ENCODE measurements around the gene TRIML1.
A peak's percentile ranks its signal among the peaks of the same experiment; 100 is the strongest.

Gene TRIML1

DNA sequence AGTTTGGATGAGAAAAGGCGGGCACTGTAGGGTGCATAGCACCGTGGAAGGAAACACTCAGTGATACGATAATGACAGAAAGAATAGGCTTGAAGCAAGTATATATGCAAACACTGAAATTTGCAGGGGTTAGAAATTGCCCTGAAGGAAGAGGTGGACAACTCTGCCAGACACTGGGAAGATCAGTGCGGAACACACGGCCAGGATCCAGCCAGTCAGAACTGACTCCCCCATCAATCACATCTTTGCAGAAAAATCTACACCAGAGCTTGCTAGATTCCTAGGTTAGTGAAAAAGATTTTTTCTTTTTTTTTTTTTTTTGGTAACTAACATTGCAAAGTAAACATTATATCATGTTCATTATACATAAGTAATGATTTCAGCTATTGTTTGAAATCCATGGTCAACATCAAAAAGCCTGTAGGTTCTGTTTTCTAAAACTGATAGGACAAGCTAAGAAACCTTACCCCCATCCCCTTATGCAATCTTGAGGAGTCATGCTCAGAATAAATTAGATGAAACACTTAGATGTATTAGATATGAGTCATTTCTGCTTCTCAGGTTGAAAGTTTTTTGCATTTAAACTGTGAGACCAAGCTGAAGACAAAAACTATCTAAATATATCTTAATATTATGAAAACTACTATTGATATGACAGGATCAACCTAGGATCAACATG is 38.9 kb downstream of the TRIML1 start:
- Histone ChIP-seq H3K4me3 (ENCODE audit: low read depth, low read length) (no peak overlapping the region), H3K27me3 (ENCODE audit: insufficient read depth, low read length) (no peaks in the 10 kb centered on the region), H3K27ac (ENCODE audit: low read depth, low read length) (no peak overlapping the region)

DNA sequence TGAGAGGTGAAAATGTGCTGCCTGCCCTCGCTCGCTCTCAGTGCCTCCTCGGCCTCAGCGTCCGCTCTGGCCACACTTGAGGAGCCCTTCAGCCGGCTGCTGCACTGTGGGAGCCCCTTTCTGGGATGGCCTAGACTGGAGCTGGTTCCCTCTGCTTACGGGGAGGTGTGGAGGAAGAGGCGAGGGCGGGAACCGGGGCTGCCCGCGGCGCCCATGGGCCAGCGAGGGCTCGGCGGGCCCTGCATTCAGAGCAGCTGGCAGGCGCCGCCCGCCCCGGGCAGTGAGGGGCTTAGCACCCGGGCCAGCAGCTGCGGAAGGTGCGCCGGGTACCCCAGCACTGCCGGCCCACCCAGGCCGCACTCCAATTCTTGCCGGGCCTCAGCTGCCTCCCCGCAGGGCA is 39.6 kb downstream of the TRIML1 start:
- Histone ChIP-seq H2AFZ (ENCODE audit: low read length, unreplicated experiment) (no peak overlapping the region), H3K27me3 (ENCODE audit: insufficient read depth, low read length) (no peaks in the 10 kb centered on the region), H3K27ac (ENCODE audit: low read depth, low read length) (no peak overlapping the region), H3K4me3 (ENCODE audit: low read depth, low read length) (no peak overlapping the region), H3K79me2 (ENCODE audit: control insufficient read depth, insufficient read depth, low read length, unreplicated experiment) (no peaks in the 10 kb centered on the region), H3K4me1 (ENCODE audit: control insufficient read depth, insufficient read depth, low read length, unreplicated experiment) (peaks cover 3% of the 10 kb centered on the region), H3K36me3 (ENCODE audit: insufficient read depth, low read length) (no peaks in the 10 kb centered on the region)

More for the DNA sequence above, 38.9 kb downstream of the TRIML1 start:
- H3K36me3 ChIP-seq (ENCODE audit: insufficient read depth, low read length) = no peaks in the 10 kb centered on the region
- H2AFZ ChIP-seq (ENCODE audit: low read length, unreplicated experiment) = no peak overlapping the region
- H3K4me1 ChIP-seq (ENCODE audit: control insufficient read depth, insufficient read depth, low read length, unreplicated experiment) = peaks cover 3% of the 10 kb centered on the region
- H3K79me2 ChIP-seq (ENCODE audit: control insufficient read depth, insufficient read depth, low read length, unreplicated experiment) = no peaks in the 10 kb centered on the region

DNA sequence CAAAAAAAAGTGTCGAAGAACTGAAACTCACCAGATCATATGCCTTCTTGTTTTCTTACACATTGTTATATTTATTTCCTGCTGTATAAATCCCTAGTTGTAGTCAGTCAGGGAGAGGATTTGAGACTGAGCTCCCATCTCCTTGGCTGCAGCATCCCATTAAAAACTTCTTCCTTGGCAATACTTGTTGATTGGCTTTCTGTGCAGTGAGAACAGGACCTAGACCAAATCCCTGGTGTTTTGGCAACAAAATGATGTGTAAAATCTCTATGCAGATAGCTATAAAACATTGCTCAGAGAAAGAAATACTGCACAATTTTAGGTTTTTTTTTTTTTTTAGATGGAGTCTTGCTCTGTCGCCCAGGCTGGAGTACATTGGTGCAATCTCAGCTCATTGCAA is 47.9 kb downstream of the TRIML1 start:
- Histone ChIP-seq H3K27me3 (ENCODE audit: insufficient read depth, low read length) (no peaks in the 10 kb centered on the region), H2AFZ (ENCODE audit: low read length, unreplicated experiment) (no peak overlapping the region)

DNA sequence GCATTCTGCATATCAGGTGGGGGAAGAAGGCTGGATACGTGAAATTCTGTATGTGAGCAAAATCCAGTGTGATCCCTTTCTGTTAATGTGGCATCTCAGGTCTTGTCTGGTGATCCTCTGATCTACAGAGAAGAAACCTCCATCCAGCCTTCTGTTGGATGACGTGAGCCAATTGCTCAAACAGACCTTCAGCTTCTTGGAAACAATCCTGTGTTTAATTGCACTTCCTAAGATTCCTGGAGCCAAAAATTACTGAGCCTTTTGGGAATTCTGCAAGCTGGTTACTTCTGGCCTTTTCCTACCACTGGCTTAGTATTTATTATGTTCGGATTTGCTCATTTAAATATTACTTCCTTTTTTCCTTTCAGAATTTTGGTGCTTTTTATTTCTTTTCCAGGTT is 51.2 kb downstream of the TRIML1 start:
- Histone ChIP-seq H3K36me3 (ENCODE audit: insufficient read depth, low read length) (no peaks in the 10 kb centered on the region), H3K79me2 (ENCODE audit: control insufficient read depth, insufficient read depth, low read length, unreplicated experiment) (no peaks in the 10 kb centered on the region), H2AFZ (ENCODE audit: low read length, unreplicated experiment) (no peak overlapping the region), H3K4me3 (ENCODE audit: low read depth, low read length) (no peak overlapping the region), H3K4me1 (ENCODE audit: control insufficient read depth, insufficient read depth, low read length, unreplicated experiment) (no peaks in the 10 kb centered on the region), H3K27me3 (ENCODE audit: insufficient read depth, low read length) (no peaks in the 10 kb centered on the region), H3K27ac (ENCODE audit: low read depth, low read length) (no peak overlapping the region)

More for the DNA sequence above, 47.9 kb downstream of the TRIML1 start:
- no peak overlapping the region for H3K4me3 ChIP-seq (ENCODE audit: low read depth, low read length)
- H3K27ac ChIP-seq (ENCODE audit: low read depth, low read length) = no peak overlapping the region
- no peaks in the 10 kb centered on the region for H3K36me3 ChIP-seq (ENCODE audit: insufficient read depth, low read length)
- H3K4me1 ChIP-seq (ENCODE audit: control insufficient read depth, insufficient read depth, low read length, unreplicated experiment) = no peaks in the 10 kb centered on the region
- H3K79me2 ChIP-seq (ENCODE audit: control insufficient read depth, insufficient read depth, low read length, unreplicated experiment) = no peaks in the 10 kb centered on the region

GRCh38 chr4:188194421-188194820 is 55.2 kb downstream of the TRIML1 start:
- Histone ChIP-seq H3K27me3 (ENCODE audit: insufficient read depth, low read length) (no peaks in the 10 kb centered on the region), H3K79me2 (ENCODE audit: control insufficient read depth, insufficient read depth, low read length, unreplicated experiment) (no peaks in the 10 kb centered on the region), H3K4me1 (ENCODE audit: control insufficient read depth, insufficient read depth, low read length, unreplicated experiment) (peaks cover 6% of the 10 kb centered on the region), H3K4me3 (ENCODE audit: low read depth, low read length) (no peak overlapping the region), H2AFZ (ENCODE audit: low read length, unreplicated experiment) (no peak overlapping the region), H3K27ac (ENCODE audit: low read depth, low read length) (no peak overlapping the region), H3K36me3 (ENCODE audit: insufficient read depth, low read length) (no peaks in the 10 kb centered on the region)

- Histone ChIP-seq H3K4me3 (ENCODE audit: low read depth, low read length) (no peak overlapping the region), H2AFZ (ENCODE audit: low read length, unreplicated experiment) (no peak overlapping the region), H3K27ac (ENCODE audit: low read depth, low read length) (no peak overlapping the region), H3K27me3 (ENCODE audit: insufficient read depth, low read length) (no peaks in the 10 kb centered on the region), H3K79me2 (ENCODE audit: control insufficient read depth, insufficient read depth, low read length, unreplicated experiment) (no peaks in the 10 kb centered on the region), H3K36me3 (ENCODE audit: insufficient read depth, low read length) (no peaks in the 10 kb centered on the region), H3K4me1 (ENCODE audit: control insufficient read depth, insufficient read depth, low read length, unreplicated experiment) (peaks cover 8% of the 10 kb centered on the region)
Observed at GRCh38 chr4:188195389-188195985, 56.2 kb downstream of the TRIML1 start.

DNA sequence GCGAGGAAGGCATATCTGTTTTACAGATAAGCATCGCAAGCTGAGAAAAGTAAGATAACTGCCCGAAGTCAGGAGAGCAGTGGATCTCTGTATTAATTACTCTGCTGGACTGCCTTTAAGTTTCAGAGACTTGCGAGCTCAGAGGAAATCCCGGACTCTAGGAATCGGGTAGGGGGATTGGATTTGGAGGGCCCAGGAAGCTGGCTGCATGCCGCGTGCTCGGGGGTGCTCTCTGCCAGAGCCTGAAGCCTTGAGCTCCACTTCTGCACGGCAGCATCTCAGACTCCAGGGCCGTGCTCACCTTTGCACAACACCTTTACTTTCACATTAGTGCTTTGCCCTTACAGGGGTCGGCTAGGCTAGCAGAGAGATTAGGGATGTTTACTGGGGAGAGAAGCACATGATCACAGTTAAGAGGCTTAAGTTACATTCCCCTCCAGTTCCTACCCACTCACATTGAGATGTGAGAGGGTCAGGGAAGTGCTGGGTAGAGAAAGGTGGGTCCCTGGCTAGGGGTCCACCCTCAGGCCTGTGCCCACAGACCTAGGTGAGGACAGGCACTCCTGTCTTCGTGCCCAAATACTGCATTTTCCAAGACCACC is 57.0 kb downstream of the TRIML1 start:
- Histone ChIP-seq H3K79me2 (ENCODE audit: control insufficient read depth, insufficient read depth, low read length, unreplicated experiment) (no peaks in the 10 kb centered on the region), H3K27ac (ENCODE audit: low read depth, low read length) (no peak overlapping the region), H3K36me3 (ENCODE audit: insufficient read depth, low read length) (no peaks in the 10 kb centered on the region), H2AFZ (ENCODE audit: low read length, unreplicated experiment) (no peak overlapping the region), H3K4me1 (ENCODE audit: control insufficient read depth, insufficient read depth, low read length, unreplicated experiment) (peaks cover 10% of the 10 kb centered on the region), H3K4me3 (ENCODE audit: low read depth, low read length) (0 out of 2 replicates have a peak overlapping the region, but pooled peaks have one; percentile 6), H3K27me3 (ENCODE audit: insufficient read depth, low read length) (no peaks in the 10 kb centered on the region)
